IPS DF 4.7 (cell line): ENCODE measurements around the gene ANKH.
"Not testable (repeated sequence)": the region's sequence is repeated elsewhere in the genome, so short reads cannot be mapped to it uniquely, and the experiment has no call there.

Source experiments
- DNase-seq: peaks from one replicate; pipeline ENCODE4 v3.0.0-alpha.2; 2013; ENCODE audit warnings: low spot score; ENCODE audit errors: extremely low read depth

ANKH gene

GRCh38 chr5:14871214-14872069, at the start of gene ANKH:
TSS of gene ANKH (minus strand) at chr5:14871778. CDS start at chr5:14871447, 331 bp downstream.
- DNase-seq: no peak

- DNase-seq: no peak
These were observed 48.5 kb upstream of the ANKH start for GRCh38 chr5:14920121-14920520.

- DNase-seq: not testable (repeated sequence)
These were observed 47.5 kb upstream of the ANKH start for GRCh38 chr5:14919106-14919505.

GRCh38 chr5:14917719-14918118, 46.1 kb upstream of the ANKH start:
- DNase-seq: no peak

- DNase-seq: no peak
These were observed 43.8 kb upstream of the ANKH start for GRCh38 chr5:14915291-14915952.

- no peak for DNase-seq
These were observed 43.2 kb upstream of the ANKH start for GRCh38 chr5:14914623-14915260.

GRCh38 chr5:14914193-14914592, 42.6 kb upstream of the ANKH start:
- no peak for DNase-seq

- DNase-seq: no peak
These were observed 41.5 kb upstream of the ANKH start for GRCh38 chr5:14913096-14913495.

- no peak for DNase-seq
These were observed 40.6 kb upstream of the ANKH start for GRCh38 chr5:14912206-14912605.

GRCh38 chr5:14909369-14909768, 37.8 kb upstream of the ANKH start:
- DNase-seq: no peak

- no peak for DNase-seq
These were observed 36.6 kb upstream of the ANKH start for GRCh38 chr5:14908172-14908571.

- no peak for DNase-seq
These were observed 35.0 kb upstream of the ANKH start for GRCh38 chr5:14906628-14907027.

GRCh38 chr5:14902826-14903560, 31.4 kb upstream of the ANKH start:
- DNase-seq: no peak

GRCh38 chr5:14901462-14902051, 30.0 kb upstream of the ANKH start:
- DNase-seq: no peak

GRCh38 chr5:14900693-14901461, 29.3 kb upstream of the ANKH start:
- no peak for DNase-seq

- no peak for DNase-seq
These were observed 24.6 kb upstream of the ANKH start for GRCh38 chr5:14896131-14896530.

GRCh38 chr5:14895301-14895700, 23.7 kb upstream of the ANKH start:
- DNase-seq: no peak

GRCh38 chr5:14894748-14895147, 23.2 kb upstream of the ANKH start:
- DNase-seq: no peak

- DNase-seq: no peak
These were observed 21.8 kb upstream of the ANKH start for GRCh38 chr5:14893381-14893780.

- DNase-seq: no peak
These were observed 19.3 kb upstream of the ANKH start for GRCh38 chr5:14890846-14891245.
